Stomach (tissue), 9 donors: ENCODE results near the gene PTPRG. TPM values are rescaled to one million over a fixed set of nuclear protein-coding genes. Genes with fewer than 3 reads are reported as not detected.
A peak's percentile ranks its signal among the peaks of the same experiment; 100 is the strongest.

Source experiments
- DNase-seq, 2 donors: peaks; one replicate each; pipeline versions ENCODE4 v3.0.0 to v3.0.0-alpha.2; 2013 to 2019
- H3K27ac ChIP-seq, 5 donors: fragments of 200-600 bp in 4 of 5; sonication (generic) in 4 of 5; one replicate each; pipeline ENCODE4 v1.5.1; 2013 to 2019; ENCODE audit warnings: mild to moderate bottlenecking in 1 of 5, moderate library complexity in 1 of 5
- H3K27me3 ChIP-seq, 3 donors: fragments of 200-600 bp; sonication (generic); one replicate each; pipeline ENCODE4 v1.5.1; 2017 to 2019; ENCODE audit warnings: mixed run types in 1 of 3
- H3K36me3 ChIP-seq, 4 donors: fragments of 200-600 bp; sonication (generic); 1 replicate in 3 of 4; 2 replicates in 1 of 4; pipeline ENCODE4 v1.5.1; 2016 to 2019
- H3K4me1 ChIP-seq, 4 donors: fragments of 200-600 bp; sonication (generic); one replicate each; pipeline ENCODE4 v1.5.1; 2016 to 2019
- H3K4me3 ChIP-seq, 4 donors: fragments of 200-600 bp; sonication (generic) in 3 of 4; one replicate each; pipeline ENCODE4 v1.5.1; 2016 to 2019; ENCODE audit warnings: mild to moderate bottlenecking in 1 of 4
- H3K9me3 ChIP-seq, 4 donors: fragments of 200-600 bp; sonication (generic); one replicate each; pipeline ENCODE4 v1.5.1; 2016 to 2019
- EP300 ChIP-seq: sonication (generic); formaldehyde crosslinking; IDR thresholded peaks from one replicate; pipeline ENCODE4 v1.6.1; 2017; ENCODE audit warnings: antibody characterized with exemption
- POLR2A ChIP-seq, 4 donors: fragments of 450-650 bp; IDR thresholded peaks; one replicate each; pipeline ENCODE4 v1.6.1; 2016; ENCODE audit warnings: antibody characterized with exemption in 4 of 4, control low read depth in 2 of 4, mild to moderate bottlenecking in 1 of 4, moderate library complexity in 1 of 4
- POLR2AphosphoS5 ChIP-seq, 3 donors: sonication (generic); formaldehyde crosslinking; IDR thresholded peaks; one replicate each; pipeline ENCODE4 v1.6.1; 2016; ENCODE audit warnings: antibody characterized with exemption in 3 of 3
- whole genome bisulfite sequencing, 5 donors: extraction: QIAGEN DNeasy Blood & Tissue Kit in 3 of 5; methylation state at CpG; one replicate each; pipeline versions ENCODE4 v1.1.5 to v1.1.7; 2013 to 2018; 5-methylcytosine and 5-hydroxymethylcytosine counted together
- intact Hi-C: fragments of 100-400 bp; cut with DNase I; formaldehyde crosslinking; loops from one replicate; pipeline ENCODE4 v1.15.1; 2023; ENCODE audit warnings: low total_unique reads
- polyA plus RNA-seq, 3 donors: library from polyadenylated mRNA; stranded (reverse); fragments of 200-250 nt; gene quantifications; one replicate each; pipeline ENCODE4 v1.2.3, GENCODE V29; 2013
- total RNA-seq, 5 donors: library from RNA; depleted of rRNA; stranded (reverse); fragments of >200 nt; gene quantifications; one replicate each; pipeline versions ENCODE4 v1.1.0 to v1.2.3, GENCODE V29; 2014 to 2016
- TF ChIP-seq, protein P1 (sequence below), 7 experiments: fragments of 450-650 bp in 4 of 7; fragments of 200-600 bp in 3 of 7; sonication (generic) in 3 of 7; IDR thresholded peaks; one replicate each; pipeline ENCODE4 v1.5.1; 2016 to 2019; ENCODE audit warnings: antibody characterized with exemption in 7 of 7, control low read depth in 2 of 7, mild to moderate bottlenecking in 1 of 7
- donor health status: healthy with polysubstance abuse.
- donor health status: Bipolar disorder and iron deficiency.
- donor health status: healthy.

The PTPRG gene
- total and polyA plus RNA-seq, 8 donors, result 2.4 to 96.0 (median 22.0) TPM

DNA sequence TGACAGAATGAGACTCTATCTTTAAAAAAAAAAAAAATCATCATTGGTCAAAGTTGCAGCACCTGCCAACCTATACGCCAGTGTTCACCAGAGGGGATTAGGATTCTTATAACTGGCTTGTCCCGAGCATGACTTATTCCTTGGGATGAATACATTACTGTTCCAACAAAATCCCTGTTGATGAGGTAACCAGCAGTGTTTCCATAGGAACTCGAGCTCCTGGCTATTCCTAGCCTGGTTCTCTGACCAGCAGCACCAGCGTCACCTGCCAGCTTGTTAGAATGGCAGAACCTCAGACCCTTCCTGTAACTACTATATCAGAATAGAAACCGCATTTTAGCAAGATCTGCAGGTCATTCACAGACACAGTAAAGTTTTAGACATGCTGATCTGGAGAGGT, 364.4 kb downstream of the PTPRG start:
- Histone ChIP-seq H3K4me1 (peaks cover 0 to 35% (median 8%) of the 10 kb centered on the region in 4 donors), H3K4me3 (no peak overlapping the region), H3K9me3 (no peaks in the 10 kb centered on the region), H3K27ac (peak overlapping the region in 1 of 5 donors; percentile 66), H3K27me3 (no peaks in the 10 kb centered on the region), H3K36me3 (no peaks in the 10 kb centered on the region)
- TF ChIP-seq, protein P1, sequence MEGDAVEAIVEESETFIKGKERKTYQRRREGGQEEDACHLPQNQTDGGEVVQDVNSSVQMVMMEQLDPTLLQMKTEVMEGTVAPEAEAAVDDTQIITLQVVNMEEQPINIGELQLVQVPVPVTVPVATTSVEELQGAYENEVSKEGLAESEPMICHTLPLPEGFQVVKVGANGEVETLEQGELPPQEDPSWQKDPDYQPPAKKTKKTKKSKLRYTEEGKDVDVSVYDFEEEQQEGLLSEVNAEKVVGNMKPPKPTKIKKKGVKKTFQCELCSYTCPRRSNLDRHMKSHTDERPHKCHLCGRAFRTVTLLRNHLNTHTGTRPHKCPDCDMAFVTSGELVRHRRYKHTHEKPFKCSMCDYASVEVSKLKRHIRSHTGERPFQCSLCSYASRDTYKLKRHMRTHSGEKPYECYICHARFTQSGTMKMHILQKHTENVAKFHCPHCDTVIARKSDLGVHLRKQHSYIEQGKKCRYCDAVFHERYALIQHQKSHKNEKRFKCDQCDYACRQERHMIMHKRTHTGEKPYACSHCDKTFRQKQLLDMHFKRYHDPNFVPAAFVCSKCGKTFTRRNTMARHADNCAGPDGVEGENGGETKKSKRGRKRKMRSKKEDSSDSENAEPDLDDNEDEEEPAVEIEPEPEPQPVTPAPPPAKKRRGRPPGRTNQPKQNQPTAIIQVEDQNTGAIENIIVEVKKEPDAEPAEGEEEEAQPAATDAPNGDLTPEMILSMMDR (IDR thresholded peaks at IDR 0.05), result no peak
- no peak for TF ChIP-seq EP300
- no peak for TF ChIP-seq POLR2AphosphoS5 (IDR thresholded peaks at IDR 0.05)
- no peak for TF ChIP-seq POLR2A (IDR thresholded peaks at IDR 0.05)
- intact Hi-C loops, result no loop called here
- no peak for DNase-seq
- WGBS, 5 donors, result 83 to 92% (median 89%) methylated on average over 5 of the region's 5 CpGs

DNA sequence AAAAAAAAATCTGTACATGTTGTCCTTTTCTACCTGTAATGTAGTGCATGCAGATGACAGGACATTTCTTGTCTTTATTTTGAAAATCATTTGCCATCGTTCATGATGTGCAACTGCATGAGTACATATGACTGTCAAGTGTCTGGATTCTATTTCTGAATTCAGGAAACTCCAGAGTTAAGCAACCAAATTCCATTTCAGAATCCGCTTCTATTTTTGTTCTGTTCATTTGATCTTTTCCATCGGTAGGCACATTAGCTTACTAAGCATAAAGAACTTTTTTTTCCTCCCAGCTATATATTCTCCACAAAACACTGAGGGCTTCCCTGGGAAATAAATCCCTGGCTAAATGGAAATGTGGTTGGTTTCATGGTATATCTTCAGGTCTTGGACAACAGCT, 365.6 kb downstream of the PTPRG start:
- no peak overlapping the region for H3K4me3 ChIP-seq
- peaks cover 0 to 35% (median 8%) of the 10 kb centered on the region in 4 donors for H3K4me1 ChIP-seq
- H3K9me3 ChIP-seq, result no peaks in the 10 kb centered on the region
- no peak for DNase-seq
- no peak for TF ChIP-seq POLR2AphosphoS5 (IDR thresholded peaks at IDR 0.05)
- no peak for TF ChIP-seq EP300
- TF ChIP-seq, protein P1 (IDR thresholded peaks at IDR 0.05), result no peak
- no peak for TF ChIP-seq POLR2A (IDR thresholded peaks at IDR 0.05)
- no peaks in the 10 kb centered on the region for H3K27me3 ChIP-seq
- H3K27ac ChIP-seq, result peak overlapping the region in 3 of 5 donors; percentile 27 to 66 (median 56)
- H3K36me3 ChIP-seq, result no peaks in the 10 kb centered on the region
- intact Hi-C loops, result no loop called here
- WGBS, 5 donors, result 59 to 75% (median 65%) methylated on average over 3 of the region's 3 CpGs

DNA sequence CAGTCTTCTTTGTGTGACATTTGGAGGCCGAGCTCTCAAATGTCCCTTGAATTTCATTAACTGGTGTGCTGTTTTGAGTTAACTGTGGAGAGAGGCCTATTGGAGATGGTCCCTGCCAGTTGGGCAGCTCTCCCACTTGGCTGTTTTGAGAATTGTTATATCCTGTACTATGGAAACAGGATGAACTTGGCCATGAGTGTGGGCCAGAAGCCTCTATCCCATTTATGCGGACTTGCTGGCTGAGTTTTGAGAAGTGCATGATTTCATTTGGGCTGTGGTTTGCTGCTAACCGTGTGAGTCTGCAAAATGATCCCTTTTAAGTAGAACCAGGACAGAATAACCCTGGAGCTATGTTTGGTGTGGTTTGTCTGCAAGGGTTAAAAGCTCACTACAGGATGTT, 366.0 kb downstream of the PTPRG start:
- WGBS, 5 donors, result 55 to 72% (median 63%) methylated on average over 3 of the region's 3 CpGs
- Histone ChIP-seq H3K27ac (peak overlapping the region in 3 of 5 donors; percentile 27 to 66 (median 56)), H3K4me1 (peaks cover 0 to 38% (median 8%) of the 10 kb centered on the region in 4 donors), H3K4me3 (no peak overlapping the region), H3K27me3 (no peaks in the 10 kb centered on the region), H3K9me3 (no peaks in the 10 kb centered on the region), H3K36me3 (no peaks in the 10 kb centered on the region)
- peak in 1 of 2 donors; percentile 92 for DNase-seq
- TF ChIP-seq, protein P1 (IDR thresholded peaks at IDR 0.05), result no peak
- TF ChIP-seq EP300, result no peak
- peak in 1 of 3 donors; percentile 18 for TF ChIP-seq POLR2AphosphoS5 (IDR thresholded peaks at IDR 0.05)
- no peak for TF ChIP-seq POLR2A (IDR thresholded peaks at IDR 0.05)
- intact Hi-C loops, result no loop called here

DNA sequence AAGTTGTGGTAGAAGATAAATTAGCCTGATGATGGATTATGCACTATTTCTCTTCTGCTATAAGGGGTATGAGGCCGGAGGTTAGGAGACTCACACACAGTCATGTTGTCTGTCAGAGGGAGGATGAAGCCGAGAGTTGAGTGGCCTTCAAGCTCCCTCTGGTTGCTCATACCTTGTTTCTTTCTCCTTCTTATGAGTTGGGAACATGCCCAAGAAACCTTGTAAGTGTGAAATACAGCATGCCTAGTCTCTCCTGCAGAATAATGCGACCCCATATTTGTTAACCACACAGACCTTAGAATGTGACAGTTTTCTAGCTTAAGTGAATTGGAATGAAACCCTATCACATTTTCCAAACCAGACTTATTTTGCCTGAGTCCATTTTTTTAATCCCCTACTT, 366.7 kb downstream of the PTPRG start:
- WGBS, 5 donors, result 53 to 89% (median 75%) methylated on average over 3 of the region's 3 CpGs
- Histone ChIP-seq H3K27ac (peak overlapping the region in 3 of 5 donors; percentile 27 to 66 (median 56)), H3K36me3 (no peaks in the 10 kb centered on the region), H3K4me1 (peaks cover 0 to 41% (median 8%) of the 10 kb centered on the region in 4 donors), H3K27me3 (no peaks in the 10 kb centered on the region), H3K4me3 (no peak overlapping the region), H3K9me3 (no peaks in the 10 kb centered on the region)
- DNase-seq, result no peak
- intact Hi-C loops, result no loop called here
- no peak for TF ChIP-seq EP300
- TF ChIP-seq POLR2A (IDR thresholded peaks at IDR 0.05), result no peak

DNA sequence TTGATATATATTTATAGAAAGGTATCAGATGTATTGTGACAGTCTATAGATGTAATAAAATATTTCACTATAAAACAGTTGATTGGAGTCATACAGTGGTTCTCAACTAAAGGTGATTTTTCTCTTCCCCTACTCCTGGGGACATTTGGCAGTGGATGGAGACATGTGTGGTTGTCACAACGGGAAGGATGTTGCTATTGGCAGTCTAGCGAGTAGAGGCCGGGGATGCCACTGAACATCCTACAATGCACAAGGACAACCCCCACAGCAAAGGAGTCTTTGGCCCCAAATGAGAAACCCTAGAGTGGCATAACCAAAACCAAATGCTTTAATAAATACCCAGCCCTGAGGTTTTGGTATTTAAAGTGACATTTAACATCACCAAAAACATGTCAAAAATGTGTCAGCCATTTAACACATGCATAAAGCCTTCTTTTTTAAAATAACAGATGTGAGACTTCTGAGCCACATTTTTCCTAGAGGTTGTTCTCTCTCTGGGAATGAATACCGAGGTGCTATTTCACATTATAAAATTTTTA, 367.5 kb downstream of the PTPRG start:
- peaks cover 0 to 41% (median 8%) of the 10 kb centered on the region in 4 donors for H3K4me1 ChIP-seq
- no peak for DNase-seq
- intact Hi-C loops, result no loop called here
- H3K36me3 ChIP-seq, result no peaks in the 10 kb centered on the region
- H3K27me3 ChIP-seq, result no peaks in the 10 kb centered on the region
- TF ChIP-seq, protein P1 (IDR thresholded peaks at IDR 0.05), result no peak
- no peak overlapping the region for H3K4me3 ChIP-seq
- no peaks in the 10 kb centered on the region for H3K9me3 ChIP-seq
- WGBS, 5 donors, result 81 to 90% (median 84%) methylated on average over 4 of the region's 4 CpGs
- H3K27ac ChIP-seq, result no peak overlapping the region
